Thyroid gland (tissue), 4 donors: ENCODE measurements around the gene VSTM2B. TPM values are rescaled to one million over a fixed set of nuclear protein-coding genes. Genes with fewer than 3 reads are reported as not detected.

Source experiments
- DNase-seq, 2 donors: peaks; one replicate each; pipeline ENCODE4 v3.0.0-alpha.2; 2019
- H3K27ac ChIP-seq, 3 donors: fragments of 200-600 bp; sonication (generic); 1 replicate in 2 of 3; 2 replicates in 1 of 3; pipeline ENCODE4 v1.5.1; 2016 to 2019; ENCODE audit warnings: mild to moderate bottlenecking in 1 of 3, moderate library complexity in 1 of 3
- H3K27me3 ChIP-seq: fragments of 200-600 bp; sonication (generic); one replicate; pipeline ENCODE4 v1.5.1; 2019
- H3K36me3 ChIP-seq, 2 donors: fragments of 200-600 bp; sonication (generic); one replicate each; pipeline ENCODE4 v1.5.1; 2016 to 2019
- H3K4me1 ChIP-seq, 2 donors: fragments of 200-600 bp; sonication (generic); one replicate each; pipeline ENCODE4 v1.5.1; 2017 to 2019
- H3K4me3 ChIP-seq, 3 donors: fragments of 200-600 bp; sonication (generic); replicated peaks in 1 of 3; 1 replicate in 2 of 3; 2 replicates in 1 of 3; pipeline ENCODE4 v1.5.1; 2016; ENCODE audit warnings: mild to moderate bottlenecking in 1 of 3
- H3K9me3 ChIP-seq: fragments of 200-600 bp; sonication (generic); one replicate; pipeline ENCODE4 v1.5.1; 2017
- CTCF ChIP-seq, 6 experiments: fragments of 200-600 bp in 3 of 6; fragments of 450-650 bp in 3 of 6; sonication (generic) in 3 of 6; IDR thresholded peaks; one replicate each; pipeline ENCODE4 v1.5.1; 2016 to 2019; ENCODE audit warnings: antibody characterized with exemption in 6 of 6, mild to moderate bottlenecking in 2 of 6, inconsistent platforms in 1 of 6, moderate library complexity in 1 of 6
- POLR2A ChIP-seq, 2 donors: fragments of 450-650 bp; IDR thresholded peaks; one replicate each; pipeline ENCODE4 v1.6.1; 2017; ENCODE audit warnings: antibody characterized with exemption in 2 of 2, mild to moderate bottlenecking in 2 of 2, moderate library complexity in 1 of 2
- WGBS, 2 donors: methylation state at CpG; one replicate each; pipeline ENCODE4 v1.1.5; 2017; 5-methylcytosine and 5-hydroxymethylcytosine counted together
- intact Hi-C: fragments of 100-400 bp; cut with DNase I; formaldehyde crosslinking; loops from one replicate; pipeline ENCODE4 v1.15.1; 2023
- total RNA-seq, 4 donors: library from RNA; depleted of rRNA; stranded (reverse); fragments of >200 nt; gene quantifications; one replicate each; pipeline ENCODE4 v1.2.3, GENCODE V29; 2016

Gene VSTM2B
- total RNA-seq, 4 donors from 2014 or later, result not detected

DNA sequence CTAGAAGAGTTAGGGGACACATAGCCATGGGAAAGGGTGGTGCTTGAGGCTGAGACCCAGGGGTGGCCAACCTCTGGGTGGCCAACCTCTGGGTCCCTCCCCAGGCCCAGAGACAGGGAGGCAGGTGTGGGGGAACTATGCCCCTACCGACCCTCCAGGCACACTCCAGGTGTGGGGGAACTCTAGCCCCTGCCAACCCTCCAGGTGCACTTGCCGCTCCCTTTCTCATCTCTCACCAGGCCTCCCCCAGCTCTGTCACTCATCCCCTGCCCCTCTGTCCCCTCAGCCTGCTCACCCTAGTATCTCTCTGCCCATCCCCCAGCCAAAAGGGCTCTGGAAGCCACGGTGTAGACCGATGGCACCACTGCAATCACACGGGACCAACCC lies 10.6 kb upstream of the VSTM2B start:
- intact Hi-C loops, result no loop called here
- Histone ChIP-seq H3K9me3 (no peaks in the 10 kb centered on the region), H3K4me1 (no peaks in the 10 kb centered on the region), H3K36me3 (no peaks in the 10 kb centered on the region), H3K27ac (no peak overlapping the region), H3K4me3 (no peak overlapping the region), H3K27me3 (no peaks in the 10 kb centered on the region)
- DNase-seq, result no peak
- WGBS, 2 donors, result 67 to 71% methylated on average over 5 of the region's 5 CpGs
- TF ChIP-seq POLR2A (IDR thresholded peaks at IDR 0.05) (no peak), CTCF (IDR thresholded peaks at IDR 0.05) (no peak)

GRCh38 chr19:29515706-29516357 lies 10.0 kb upstream of the VSTM2B start:
- H3K36me3 ChIP-seq, result no peaks in the 10 kb centered on the region
- H3K27ac ChIP-seq, result no peak overlapping the region
- intact Hi-C loops, result no loop called here
- H3K4me3 ChIP-seq, result no peak overlapping the region
- H3K9me3 ChIP-seq, result no peaks in the 10 kb centered on the region
- DNase-seq, result no peak
- H3K27me3 ChIP-seq, result no peaks in the 10 kb centered on the region
- WGBS, 2 donors, result 65 to 75% methylated on average over 19 of the region's 19 CpGs
- TF ChIP-seq CTCF (IDR thresholded peaks at IDR 0.05), result no peak
- no peak for TF ChIP-seq POLR2A (IDR thresholded peaks at IDR 0.05)
- no peaks in the 10 kb centered on the region for H3K4me1 ChIP-seq

GRCh38 chr19:29516358-29516725 lies 9.5 kb upstream of the VSTM2B start:
- Histone ChIP-seq H3K27me3 (no peaks in the 10 kb centered on the region), H3K36me3 (no peaks in the 10 kb centered on the region), H3K27ac (no peak overlapping the region), H3K9me3 (no peaks in the 10 kb centered on the region), H3K4me1 (no peaks in the 10 kb centered on the region), H3K4me3 (no peak overlapping the region)
- TF ChIP-seq CTCF (IDR thresholded peaks at IDR 0.05) (no peak), POLR2A (IDR thresholded peaks at IDR 0.05) (no peak)
- DNase-seq, result no peak
- intact Hi-C loops, result no loop called here
- WGBS, 2 donors, result 79 to 83% methylated on average over 8 to 9 of the region's 9 CpGs

- Histone ChIP-seq H3K36me3 (no peaks in the 10 kb centered on the region), H3K27me3 (no peaks in the 10 kb centered on the region), H3K4me3 (no peak overlapping the region), H3K9me3 (no peaks in the 10 kb centered on the region), H3K4me1 (no peaks in the 10 kb centered on the region), H3K27ac (no peak overlapping the region)
- intact Hi-C loops, result no loop called here
- DNase-seq, result no peak
- 57 to 58% methylated on average over 8 to 9 of the region's 9 CpGs for WGBS, 2 donors
- TF ChIP-seq CTCF (IDR thresholded peaks at IDR 0.05), result no peak
- no peak for TF ChIP-seq POLR2A (IDR thresholded peaks at IDR 0.05)
These were observed 8.9 kb upstream of the VSTM2B start for GRCh38 chr19:29516821-29517395.

DNA sequence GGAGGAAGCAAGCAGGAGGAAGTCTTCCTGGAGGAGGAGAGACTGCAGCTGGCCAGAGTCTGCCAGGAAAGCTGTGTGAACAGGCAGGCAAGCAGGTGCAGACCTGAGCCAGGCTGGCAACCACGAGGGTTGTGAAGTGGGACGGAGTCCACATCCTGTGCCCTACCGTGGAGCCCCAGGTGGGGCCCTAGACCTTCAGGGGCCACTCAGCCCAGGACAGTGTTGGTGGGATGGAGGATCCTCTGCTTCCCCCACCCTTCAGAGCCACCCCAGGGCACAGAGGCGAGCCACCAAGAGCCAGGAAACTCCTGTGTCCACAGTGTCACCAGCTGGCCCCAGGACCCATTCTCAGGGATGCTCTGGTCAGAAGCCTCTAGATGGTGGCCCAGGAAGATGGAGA lies 8.4 kb upstream of the VSTM2B start:
- intact Hi-C loops, result no loop called here
- 61 to 92% methylated on average over 3 to 4 of the region's 4 CpGs for WGBS, 2 donors
- no peaks in the 10 kb centered on the region for H3K36me3 ChIP-seq
- H3K4me1 ChIP-seq, result no peaks in the 10 kb centered on the region
- no peaks in the 10 kb centered on the region for H3K9me3 ChIP-seq
- H3K27me3 ChIP-seq, result no peaks in the 10 kb centered on the region
- no peak overlapping the region for H3K4me3 ChIP-seq
- no peak for DNase-seq
- TF ChIP-seq POLR2A (IDR thresholded peaks at IDR 0.05), result no peak
- no peak for TF ChIP-seq CTCF (IDR thresholded peaks at IDR 0.05)
- no peak overlapping the region for H3K27ac ChIP-seq
